Endothelial cell of umbilical vein (primary cell): ENCODE measurements around the gene C10orf53. TPM values are rescaled to one million over a fixed set of nuclear protein-coding genes. Genes with fewer than 3 reads are reported as not detected.

Experiments used
- BruUV-seq: library from RNA; stranded (reverse); fragments of 400-500 nt; replicated peaks from 2 replicates; lab custom pipeline; 2021; lab: Mats Ljungman, UMichigan
- CTCF ChIA-PET: fragments of 300-600, 350-600 bp; sonication (Branson Sonifier 250); formaldehyde crosslinking; loops from one replicate; lab custom pipeline; 2021; ENCODE audit warnings: antibody characterized with exemption, inconsistent platforms; lab: Charles Lee
- POLR2A ChIA-PET: fragments of 300-600, 350-600 bp; sonication (Branson Sonifier 250); formaldehyde crosslinking; loops from one replicate; lab custom pipeline; 2021; ENCODE audit warnings: antibody characterized with exemption, inconsistent platforms; lab: Charles Lee
- DNase-seq: peaks from one replicate; pipeline ENCODE4 v3.0.0-alpha.2; 2011; ENCODE audit warnings: low read depth, low spot score
- FAIRE-seq: peaks from 2 replicates; lab custom pipeline; 2011; peaks lifted over from hg19 to GRCh38; lab: Jason Lieb, UNC
- H2AFZ ChIP-seq: 2 replicates; pipeline ENCODE4 v1.6.0; 2012; ENCODE audit warnings: low read depth, low read length, control low read depth, inconsistent platforms
- H3K27ac ChIP-seq: 2 replicates; pipeline ENCODE4 v1.5.1; 2011; ENCODE audit warnings: low read depth, mild to moderate bottlenecking, control low read depth, low read length, moderate library complexity; ENCODE audit not compliant: insufficient read depth
- H3K27me3 ChIP-seq, 2 experiments: 2 replicates each; pipeline versions ENCODE4 v1.6.0 to v1.6.1; 2011; ENCODE audit warnings: low read length in 2 of 2, mixed read lengths in 1 of 2; ENCODE audit not compliant: control insufficient read depth in 2 of 2, insufficient read depth in 2 of 2
- H3K36me3 ChIP-seq, 2 experiments: 2 replicates in 1 of 2; 3 replicates in 1 of 2; pipeline ENCODE4 v1.5.1; 2011; ENCODE audit warnings: low read length in 2 of 2, mild to moderate bottlenecking in 1 of 2, moderate library complexity in 1 of 2; ENCODE audit not compliant: control insufficient read depth in 2 of 2, insufficient read depth in 2 of 2; ENCODE audit errors: extremely low read depth in 1 of 2
- H3K4me1 ChIP-seq: 3 replicates; pipeline ENCODE4 v1.5.1; 2011; ENCODE audit warnings: mild to moderate bottlenecking, low read length; ENCODE audit not compliant: control insufficient read depth, insufficient read depth; ENCODE audit errors: extremely low read depth
- H3K4me2 ChIP-seq: 2 replicates; pipeline ENCODE4 v1.6.1; 2011; ENCODE audit warnings: low read length, control low read depth, mixed read lengths; ENCODE audit not compliant: insufficient read depth
- H3K4me3 ChIP-seq, 3 experiments: fragments of 200-600 bp in 1 of 3; sonication (generic), shearing (Covaris generic) in 1 of 3; replicated peaks in 1 of 3; 2 replicates each; pipeline ENCODE4 v1.5.1; 2011 to 2016; ENCODE audit warnings: control low read depth in 3 of 3, low read length in 3 of 3, mild to moderate bottlenecking in 2 of 3, inconsistent platforms in 1 of 3, low read depth in 1 of 3, moderate library complexity in 1 of 3; ENCODE audit not compliant: insufficient read depth in 1 of 3
- H3K79me2 ChIP-seq: 2 replicates; pipeline ENCODE4 v1.6.0; 2012; ENCODE audit warnings: low read length, inconsistent platforms; ENCODE audit not compliant: control insufficient read depth, insufficient read depth
- H3K9ac ChIP-seq: replicated peaks from 2 replicates; pipeline ENCODE3; 2011; ENCODE audit warnings: low read length, control low read depth; ENCODE audit not compliant: insufficient read depth; ENCODE audit errors: extremely low read depth
- H3K9me1 ChIP-seq: replicated peaks from 3 replicates; pipeline ENCODE4 v1.6.0; 2011; ENCODE audit warnings: mild to moderate bottlenecking, low read length; ENCODE audit not compliant: control insufficient read depth, insufficient read depth; ENCODE audit errors: extremely low read depth
- H3K9me3 ChIP-seq: replicated peaks from 2 replicates; pipeline ENCODE4 v1.5.1; 2012; ENCODE audit warnings: low read length, inconsistent platforms; ENCODE audit not compliant: control insufficient read depth, insufficient read depth
- H4K20me1 ChIP-seq: replicated peaks from 2 replicates; pipeline ENCODE3; 2011; ENCODE audit warnings: mild to moderate bottlenecking, low read length; ENCODE audit not compliant: control insufficient read depth, insufficient read depth; ENCODE audit errors: extremely low read depth
- CTCF ChIP-seq, 2 donors: IDR thresholded peaks; 1 replicate in 1 of 2; 2 replicates in 1 of 2; pipeline ENCODE4 v1.5.1; 2011; ENCODE audit warnings: low read length in 2 of 2, mild to moderate bottlenecking in 2 of 2, moderate library complexity in 2 of 2, control low read depth in 1 of 2, inconsistent platforms in 1 of 2, low read depth in 1 of 2; ENCODE audit not compliant: insufficient read depth in 1 of 2; ENCODE audit errors: extremely low read depth in 1 of 2
- EZH2 ChIP-seq: IDR thresholded peaks from 2 replicates; pipeline ENCODE4 v1.6.1; 2012; ENCODE audit warnings: borderline replicate concordance, low read depth, mild to moderate bottlenecking, moderate library complexity, low read length, inconsistent platforms; ENCODE audit not compliant: severe bottlenecking
- FOS ChIP-seq: IDR thresholded peaks from 2 replicates; pipeline ENCODE4 v1.6.1; 2011; ENCODE audit warnings: mild to moderate bottlenecking, low read length, moderate library complexity, borderline replicate concordance; ENCODE audit not compliant: insufficient read depth
- GATA2 ChIP-seq: IDR thresholded peaks from 2 replicates; pipeline ENCODE4 v1.7.0; 2011; ENCODE audit warnings: low read depth, mild to moderate bottlenecking, moderate library complexity, mixed read lengths, low read length; ENCODE audit not compliant: insufficient read length, insufficient read depth
- JUN ChIP-seq: IDR thresholded peaks from 2 replicates; pipeline ENCODE4 v1.6.1; 2011; ENCODE audit warnings: borderline replicate concordance, low read depth; ENCODE audit not compliant: insufficient read length, insufficient read depth
- MAX ChIP-seq: IDR thresholded peaks from 2 replicates; pipeline ENCODE4 v1.6.1; 2011; ENCODE audit not compliant: insufficient read depth, insufficient read length
- MYC ChIP-seq: IDR thresholded peaks from one replicate; pipeline ENCODE4 v1.6.1; 2011; ENCODE audit warnings: mild to moderate bottlenecking, low read depth, low read length
- POLR2A ChIP-seq: IDR thresholded peaks from 2 replicates; pipeline ENCODE4 v1.6.1; 2012; ENCODE audit warnings: low read depth, mild to moderate bottlenecking, control low read depth, low read length
- POLR2AphosphoS5 ChIP-seq: IDR thresholded peaks from 2 replicates; pipeline ENCODE4 v1.6.1; 2012; ENCODE audit warnings: low read depth, mild to moderate bottlenecking, control low read depth, low read length, moderate library complexity; ENCODE audit not compliant: insufficient read depth
- dilution Hi-C: fragments of 300-500 bp; cut with MboI; formaldehyde crosslinking; loops from one replicate; pipeline ENCODE4 v1.15.0; 2019; ENCODE audit warnings: low sequenced_read_pairs; ENCODE audit not compliant: extremely low pct_ligation_motif_present
- intact Hi-C: fragments of 100-400 bp; cut with micrococcal nuclease; formaldehyde crosslinking; loops from one replicate; pipeline ENCODE4 v1.10.0; 2022
- polyA plus RNA-seq, 4 experiments: library from polyadenylated mRNA; depleted of rRNA in 3 of 4; stranded (reverse) in 3 of 4; unstranded in 1 of 4; fragments of >200 nt; gene quantifications; 2 replicates each; pipeline versions ENCODE4 v1.2.1 to v1.2.3, GENCODE V29; 2011 to 2012; ENCODE audit warnings: missing spikeins in 1 of 4
- total RNA-seq: library from RNA; stranded (reverse); gene quantifications from 2 replicates; pipeline ENCODE4 v1.2.3, GENCODE V29; 2021

C10orf53 gene
- total and polyA plus RNA-seq, 2 donors (not counting 3 experiments of a cell fraction or from before 2014, with no cell fraction given), result not detected

- DNase-seq (no peak), FAIRE-seq (no peak)
- Histone ChIP-seq H3K4me3 (no peak overlapping the region), H3K4me1 (no peaks in the 10 kb centered on the region), H3K27ac (no peak overlapping the region), H2AFZ (no peak overlapping the region), H3K9ac (no peak overlapping the region), H4K20me1 (no peaks in the 10 kb centered on the region), H3K36me3 (no peaks in the 10 kb centered on the region), H3K4me2 (no peak overlapping the region), H3K9me1 (no peaks in the 10 kb centered on the region), H3K27me3 (no peaks in the 10 kb centered on the region), H3K9me3 (no peaks in the 10 kb centered on the region), H3K79me2 (no peaks in the 10 kb centered on the region)
- CTCF ChIA-PET, result interaction anchor here (1.2 kb wide), 1 partner anchor 9 kb away, joined by 3 read pairs; no protein-coding TSS in a partner anchor
- TF ChIP-seq MAX (no peak), CTCF (IDR thresholded peaks at IDR 0.05; ENCODE audit: extremely low read depth in 1 of 2, insufficient read depth in 1 of 2, low read depth in 1 of 2, low read length in 2 of 2) (no peak), POLR2AphosphoS5 (no peak)
- BruUV-seq, result no TSS peak
- POLR2A ChIA-PET, result no interaction called here
- intact Hi-C loops, result no loop called here
- dilution Hi-C loops, result no loop called here
These were observed 65.6 kb downstream of the C10orf53 start for GRCh38 chr10:49744924-49745605.

GRCh38 chr10:49745756-49746155, 66.3 kb downstream of the C10orf53 start:
- Histone ChIP-seq H3K4me3 (no peak overlapping the region), H3K27ac (no peak overlapping the region), H4K20me1 (no peaks in the 10 kb centered on the region), H2AFZ (no peak overlapping the region), H3K4me1 (no peaks in the 10 kb centered on the region), H3K9ac (no peak overlapping the region), H3K79me2 (no peaks in the 10 kb centered on the region), H3K4me2 (no peak overlapping the region), H3K36me3 (no peaks in the 10 kb centered on the region), H3K9me3 (no peaks in the 10 kb centered on the region), H3K27me3 (no peaks in the 10 kb centered on the region), H3K9me1 (no peaks in the 10 kb centered on the region)
- dilution Hi-C loops, result no loop called here
- BruUV-seq, result no TSS peak
- intact Hi-C loops, result no loop called here
- no peak for DNase-seq
- CTCF ChIA-PET, result interaction anchor here (1.2 kb wide), 1 partner anchor 9 kb away, joined by 3 read pairs; no protein-coding TSS in a partner anchor
- POLR2A ChIA-PET, result no interaction called here
- TF ChIP-seq POLR2A, result no peak
- TF ChIP-seq FOS, result no peak
- TF ChIP-seq POLR2AphosphoS5, result no peak
- no peak for TF ChIP-seq JUN
- no peak for TF ChIP-seq GATA2
- no peak for TF ChIP-seq EZH2
- TF ChIP-seq MYC, result no peak
- TF ChIP-seq MAX, result no peak
- no peak for TF ChIP-seq CTCF (IDR thresholded peaks at IDR 0.05; ENCODE audit: extremely low read depth in 1 of 2, insufficient read depth in 1 of 2, low read depth in 1 of 2, low read length in 2 of 2)
- FAIRE-seq, result no peak
